ENCODE results near the gene SEC22A. TPM values are rescaled to one million over a fixed set of nuclear protein-coding genes. Genes with fewer than 3 reads are reported as not detected.

The SEC22A gene
- total RNA-seq, 1 donor from 2014 or later = 18.5 TPM

DNA sequence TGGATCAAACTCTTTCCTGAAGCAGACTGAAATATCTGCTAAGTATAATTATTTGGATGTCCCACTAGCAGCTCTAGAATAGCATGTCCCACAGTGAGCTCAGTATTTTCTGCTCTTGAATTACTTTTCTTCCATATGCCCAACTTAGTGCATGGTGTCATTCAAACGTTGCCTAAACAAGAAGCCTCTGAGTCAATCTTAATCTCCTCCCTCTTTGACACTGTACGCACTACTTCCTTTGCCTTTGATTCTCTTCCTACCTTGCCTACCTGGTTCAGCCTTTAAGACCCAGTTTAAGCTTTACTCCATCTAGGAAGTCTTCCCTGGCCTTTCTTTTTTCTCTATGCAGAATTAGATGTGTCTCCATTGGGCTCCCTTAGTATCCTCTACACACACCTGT is 54.5 kb downstream of the SEC22A start:
- intact Hi-C loops (cut with micrococcal nuclease) = no loop called here
- Mint-ChIP-seq H3K36me3 (ENCODE audit: low read depth) (peaks cover 18% of the 10 kb centered on the region), H3K27ac (no peak overlapping the region), H3K4me3 (no peak overlapping the region), H3K4me1 (ENCODE audit: low read depth) (no peaks in the 10 kb centered on the region), H3K9me3 (no peaks in the 10 kb centered on the region), H3K27me3 (ENCODE audit: insufficient read depth) (no peaks in the 10 kb centered on the region)
- DNase-seq (ENCODE audit: low spot score) = no peak

DNA sequence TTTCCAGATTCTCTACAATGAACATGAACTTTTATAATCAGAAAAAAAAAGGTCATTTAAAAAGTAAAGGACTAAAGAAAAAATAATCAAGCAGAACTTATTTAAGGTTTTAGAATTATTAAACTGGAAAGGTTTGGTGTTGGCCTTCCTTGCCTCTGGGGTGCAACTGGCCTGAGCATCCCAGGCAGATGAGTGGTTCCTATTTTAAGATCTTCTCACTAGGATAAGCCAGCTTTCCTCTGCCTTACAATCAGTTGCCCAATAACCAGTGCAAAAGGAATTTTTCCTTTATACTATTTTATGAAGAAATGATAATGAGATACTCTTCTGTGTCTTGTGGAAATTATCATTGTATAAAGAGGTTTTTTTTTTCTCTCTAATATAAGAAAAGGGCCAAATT is 56.6 kb downstream of the SEC22A start:
- Mint-ChIP-seq H3K27me3 (ENCODE audit: insufficient read depth) (no peaks in the 10 kb centered on the region), H3K9me3 (no peaks in the 10 kb centered on the region), H3K36me3 (ENCODE audit: low read depth) (peaks cover 13% of the 10 kb centered on the region), H3K27ac (no peak overlapping the region), H3K4me3 (no peak overlapping the region), H3K4me1 (ENCODE audit: low read depth) (peaks cover 10% of the 10 kb centered on the region)
- no peak for DNase-seq (ENCODE audit: low spot score)
- intact Hi-C loops (cut with micrococcal nuclease) = loop anchor here (2.0 kb wide), 2 partner anchors 230 to 316 kb away; no protein-coding TSS in a partner anchor

DNA sequence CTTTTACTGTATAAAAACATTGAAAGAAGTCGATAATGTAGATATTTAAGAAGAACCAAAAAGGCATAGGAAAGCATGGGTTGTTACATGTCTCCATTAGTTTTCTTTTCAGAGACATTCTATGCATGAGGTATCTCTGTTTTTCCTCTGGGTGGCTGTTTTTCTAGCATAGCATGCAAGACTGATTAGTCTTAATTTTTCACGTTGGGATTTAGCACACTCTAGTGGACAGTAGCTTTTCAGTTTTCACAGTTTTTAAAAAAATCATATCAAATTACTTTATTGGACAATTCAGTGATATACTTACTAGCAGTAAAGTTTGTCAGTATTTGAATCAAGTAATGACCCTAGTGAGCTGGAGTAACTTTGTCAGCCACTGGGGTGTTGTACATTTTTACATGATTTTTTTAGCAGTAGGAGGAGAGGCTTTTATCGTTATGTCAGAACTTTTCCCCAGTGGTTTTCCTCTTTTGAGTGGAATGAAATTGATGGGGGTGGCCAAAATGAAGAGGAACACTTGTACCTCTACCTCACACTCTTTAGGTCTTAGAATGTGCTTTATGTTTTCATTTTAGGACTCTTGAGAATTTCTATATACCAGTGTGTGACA is 57.2 kb downstream of the SEC22A start:
- Mint-ChIP-seq H3K27me3 (ENCODE audit: insufficient read depth) (no peaks in the 10 kb centered on the region), H3K27ac (no peak overlapping the region), H3K36me3 (ENCODE audit: low read depth) (peaks cover 15% of the 10 kb centered on the region), H3K4me3 (no peak overlapping the region), H3K4me1 (ENCODE audit: low read depth) (peaks cover 10% of the 10 kb centered on the region), H3K9me3 (no peaks in the 10 kb centered on the region)
- intact Hi-C loops (cut with micrococcal nuclease) = loop anchor here (2.0 kb wide), 2 partner anchors 230 to 316 kb away; no protein-coding TSS in a partner anchor
- DNase-seq (ENCODE audit: low spot score) = no peak

DNA sequence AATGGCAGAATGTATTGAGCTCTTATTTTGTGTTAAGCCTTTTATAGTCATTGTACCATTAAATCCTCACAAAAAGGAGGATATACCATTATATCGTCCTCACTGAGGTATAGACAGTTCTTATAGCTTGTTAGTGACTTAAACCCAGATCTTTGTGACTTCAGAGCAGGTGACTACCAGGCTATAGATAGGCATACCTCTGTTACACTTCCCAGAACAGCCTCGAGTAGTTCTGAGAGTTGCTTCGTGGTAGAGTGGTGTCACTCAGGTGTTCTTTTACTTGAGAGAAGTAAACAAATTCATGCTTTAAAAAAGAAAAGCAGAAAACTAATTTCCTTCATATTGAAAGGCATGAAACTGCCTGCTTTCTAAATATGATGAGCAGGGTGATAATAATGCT is 59.9 kb downstream of the SEC22A start:
- H3K9me3 Mint-ChIP-seq = no peaks in the 10 kb centered on the region
- H3K36me3 Mint-ChIP-seq (ENCODE audit: low read depth) = peaks cover 15% of the 10 kb centered on the region
- no peak overlapping the region for H3K4me3 Mint-ChIP-seq
- H3K4me1 Mint-ChIP-seq (ENCODE audit: low read depth) = peaks cover 10% of the 10 kb centered on the region
- DNase-seq (ENCODE audit: low spot score) = no peak
- H3K27me3 Mint-ChIP-seq (ENCODE audit: insufficient read depth) = no peaks in the 10 kb centered on the region
- intact Hi-C loops (cut with micrococcal nuclease) = no loop called here
- no peak overlapping the region for H3K27ac Mint-ChIP-seq

- H3K27ac Mint-ChIP-seq = peak overlapping the region; percentile 41
- H3K9me3 Mint-ChIP-seq = no peaks in the 10 kb centered on the region
- DNase-seq (ENCODE audit: low spot score) = no peak
- intact Hi-C loops (cut with micrococcal nuclease) = no loop called here
- peaks cover 10% of the 10 kb centered on the region for H3K4me1 Mint-ChIP-seq (ENCODE audit: low read depth)
- H3K27me3 Mint-ChIP-seq (ENCODE audit: insufficient read depth) = no peaks in the 10 kb centered on the region
- no peak overlapping the region for H3K4me3 Mint-ChIP-seq
- peaks cover 15% of the 10 kb centered on the region for H3K36me3 Mint-ChIP-seq (ENCODE audit: low read depth)
Measured at GRCh38 chr3:123262226-123262625, 60.5 kb downstream of the SEC22A start.

- DNase-seq (ENCODE audit: low spot score) = no peak
- H3K27ac Mint-ChIP-seq = no peak overlapping the region
- peaks cover 13% of the 10 kb centered on the region for H3K36me3 Mint-ChIP-seq (ENCODE audit: low read depth)
- intact Hi-C loops (cut with micrococcal nuclease) = no loop called here
- no peak overlapping the region for H3K4me3 Mint-ChIP-seq
- H3K9me3 Mint-ChIP-seq = no peaks in the 10 kb centered on the region
- no peaks in the 10 kb centered on the region for H3K27me3 Mint-ChIP-seq (ENCODE audit: insufficient read depth)
- peaks cover 10% of the 10 kb centered on the region for H3K4me1 Mint-ChIP-seq (ENCODE audit: low read depth)
Measured at GRCh38 chr3:123262868-123263267, 61.1 kb downstream of the SEC22A start.

- Mint-ChIP-seq H3K36me3 (ENCODE audit: low read depth) (peaks cover 13% of the 10 kb centered on the region), H3K4me1 (ENCODE audit: low read depth) (peaks cover 10% of the 10 kb centered on the region), H3K9me3 (no peaks in the 10 kb centered on the region), H3K4me3 (no peak overlapping the region), H3K27ac (no peak overlapping the region), H3K27me3 (ENCODE audit: insufficient read depth) (no peaks in the 10 kb centered on the region)
- DNase-seq (ENCODE audit: low spot score) = no peak
- intact Hi-C loops (cut with micrococcal nuclease) = no loop called here
Measured at GRCh38 chr3:123263941-123264340, 62.2 kb downstream of the SEC22A start.

DNA sequence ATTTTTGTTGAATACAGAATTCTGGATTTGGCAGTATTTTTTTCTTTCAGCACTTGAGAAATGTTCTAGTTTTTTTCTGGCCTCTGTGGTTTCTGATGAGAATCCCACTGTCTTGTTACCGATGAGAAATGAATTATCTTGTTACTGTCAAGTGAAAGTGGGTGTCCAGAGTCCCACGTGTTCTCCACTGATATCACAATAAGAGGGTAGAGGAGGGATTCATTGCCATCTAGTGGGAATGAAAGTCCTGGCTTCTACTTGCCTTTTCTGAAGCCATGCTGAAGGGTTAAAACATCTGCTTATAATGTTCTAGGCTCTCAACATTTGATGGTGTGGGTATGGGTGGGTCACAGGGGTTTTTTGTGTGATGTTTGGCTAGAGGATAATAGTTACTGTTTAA is 66.1 kb downstream of the SEC22A start:
- Mint-ChIP-seq H3K9me3 (no peaks in the 10 kb centered on the region), H3K36me3 (ENCODE audit: low read depth) (peaks cover 14% of the 10 kb centered on the region), H3K27ac (no peak overlapping the region), H3K4me3 (no peak overlapping the region), H3K27me3 (ENCODE audit: insufficient read depth) (no peaks in the 10 kb centered on the region), H3K4me1 (ENCODE audit: low read depth) (no peaks in the 10 kb centered on the region)
- no peak for DNase-seq (ENCODE audit: low spot score)
- intact Hi-C loops (cut with micrococcal nuclease) = no loop called here

GRCh38 chr3:123270818-123271217 is 69.1 kb downstream of the SEC22A start:
- intact Hi-C loops (cut with micrococcal nuclease) = no loop called here
- Mint-ChIP-seq H3K9me3 (no peaks in the 10 kb centered on the region), H3K27ac (no peak overlapping the region), H3K36me3 (ENCODE audit: low read depth) (peaks cover 7% of the 10 kb centered on the region), H3K4me1 (ENCODE audit: low read depth) (no peaks in the 10 kb centered on the region), H3K4me3 (no peak overlapping the region), H3K27me3 (ENCODE audit: insufficient read depth) (no peaks in the 10 kb centered on the region)
- no peak for DNase-seq (ENCODE audit: low spot score)

GRCh38 chr3:123271466-123272159 is 69.9 kb downstream of the SEC22A start:
- H3K4me3 Mint-ChIP-seq = no peak overlapping the region
- peaks cover 7% of the 10 kb centered on the region for H3K36me3 Mint-ChIP-seq (ENCODE audit: low read depth)
- no peaks in the 10 kb centered on the region for H3K9me3 Mint-ChIP-seq
- intact Hi-C loops (cut with micrococcal nuclease) = no loop called here
- DNase-seq (ENCODE audit: low spot score) = no peak
- H3K27me3 Mint-ChIP-seq (ENCODE audit: insufficient read depth) = no peaks in the 10 kb centered on the region
- no peak overlapping the region for H3K27ac Mint-ChIP-seq
- no peaks in the 10 kb centered on the region for H3K4me1 Mint-ChIP-seq (ENCODE audit: low read depth)

- Mint-ChIP-seq H3K36me3 (ENCODE audit: low read depth) (peaks cover 7% of the 10 kb centered on the region), H3K4me1 (ENCODE audit: low read depth) (no peaks in the 10 kb centered on the region), H3K27ac (no peak overlapping the region), H3K9me3 (no peaks in the 10 kb centered on the region), H3K27me3 (ENCODE audit: insufficient read depth) (no peaks in the 10 kb centered on the region), H3K4me3 (no peak overlapping the region)
- intact Hi-C loops (cut with micrococcal nuclease) = no loop called here
- DNase-seq (ENCODE audit: low spot score) = no peak
Measured at GRCh38 chr3:123272547-123272946, 70.8 kb downstream of the SEC22A start.

GRCh38 chr3:123275691-123276090 is 73.9 kb downstream of the SEC22A start:
- no peaks in the 10 kb centered on the region for H3K9me3 Mint-ChIP-seq
- no peak for DNase-seq (ENCODE audit: low spot score)
- intact Hi-C loops (cut with micrococcal nuclease) = no loop called here
- H3K4me1 Mint-ChIP-seq (ENCODE audit: low read depth) = no peaks in the 10 kb centered on the region
- H3K27ac Mint-ChIP-seq = no peak overlapping the region
- peaks cover 3% of the 10 kb centered on the region for H3K36me3 Mint-ChIP-seq (ENCODE audit: low read depth)
- H3K4me3 Mint-ChIP-seq = no peak overlapping the region
- H3K27me3 Mint-ChIP-seq (ENCODE audit: insufficient read depth) = no peaks in the 10 kb centered on the region

DNA sequence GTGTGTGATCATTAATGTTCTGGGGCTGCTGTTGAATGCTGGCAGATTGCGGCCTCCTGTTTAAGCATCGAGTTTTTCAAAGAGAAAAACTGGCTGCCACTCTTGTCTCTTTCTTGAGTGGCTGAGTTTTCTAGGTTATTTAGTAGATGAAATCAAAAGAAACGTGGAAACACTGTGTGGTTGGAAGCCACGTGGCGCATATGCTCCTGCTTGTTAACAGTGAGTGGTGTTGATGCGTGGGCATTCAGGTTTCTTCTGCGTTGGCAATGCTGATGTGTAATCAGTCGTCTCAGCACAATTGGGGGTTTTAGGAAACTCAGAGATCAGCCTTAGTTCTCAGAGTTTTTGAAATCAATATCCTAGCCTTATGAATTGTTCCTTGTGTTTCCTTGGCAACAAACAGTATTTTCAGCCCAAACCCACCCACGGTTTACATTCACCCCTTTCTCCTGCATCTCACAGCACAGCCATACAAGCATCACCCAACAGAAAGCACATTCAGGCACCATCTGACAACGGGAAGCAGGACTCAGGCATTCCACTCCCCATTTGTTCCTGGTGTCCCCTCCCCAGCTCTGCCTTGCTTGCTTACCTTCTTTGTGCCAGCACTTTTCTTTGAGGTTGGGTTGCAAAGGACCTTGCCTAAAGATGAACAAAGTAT is 74.7 kb downstream of the SEC22A start:
- no peaks in the 10 kb centered on the region for H3K9me3 Mint-ChIP-seq
- intact Hi-C loops (cut with micrococcal nuclease) = no loop called here
- H3K27me3 Mint-ChIP-seq (ENCODE audit: insufficient read depth) = no peaks in the 10 kb centered on the region
- H3K36me3 Mint-ChIP-seq (ENCODE audit: low read depth) = peaks cover 3% of the 10 kb centered on the region
- H3K4me1 Mint-ChIP-seq (ENCODE audit: low read depth) = no peaks in the 10 kb centered on the region
- H3K27ac Mint-ChIP-seq = no peak overlapping the region
- DNase-seq (ENCODE audit: low spot score) = no peak
- H3K4me3 Mint-ChIP-seq = no peak overlapping the region
